ENCODE results near the gene ZNF594. TPM values are rescaled to one million over a fixed set of nuclear protein-coding genes. Genes with fewer than 3 reads are reported as not detected.
"Not testable (repeated sequence)": the region's sequence is repeated elsewhere in the genome, so short reads cannot be mapped to it uniquely, and the experiment has no call there.

The ZNF594 gene
- total RNA-seq, 1 donor from 2014 or later: 20.3 TPM

GRCh38 chr17:5234645-5235576 is 43.2 kb upstream of the ZNF594 start, which contains the start of gene SCIMP:
Gene SCIMP, minus strand, starts transcription at chr17:5234860. Its CDS starts 105 bp downstream, at chr17:5234755.
- no peak within 1 kb of the TSS for H3K4me3 Mint-ChIP-seq
- no peaks in the 10 kb centered on the region for H3K9me3 Mint-ChIP-seq
- no peaks in the 10 kb centered on the region for H3K27me3 Mint-ChIP-seq
- no peak within 1 kb of the TSS for H3K27ac Mint-ChIP-seq
- no peak for DNase-seq (ENCODE audit: extremely low spot score, unreplicated experiment)
- TF ChIP-seq CTCF (conservative IDR thresholded peaks at IDR 0.05): no peak
- no peaks in the 10 kb centered on the region for H3K4me1 Mint-ChIP-seq (ENCODE audit: unreplicated experiment)
- H3K36me3 Mint-ChIP-seq: peaks cover 8% of the 10 kb centered on the region

- not testable (repeated sequence) for H3K27ac Mint-ChIP-seq
These were observed 41.8 kb upstream of the ZNF594 start for GRCh38 chr17:5233492-5233891.

GRCh38 chr17:5226940-5227878 is 35.5 kb upstream of the ZNF594 start:
- Mint-ChIP-seq H3K36me3 (peaks cover 12% of the 10 kb centered on the region), H3K27me3 (no peaks in the 10 kb centered on the region), H3K27ac (no peak overlapping the region), H3K4me1 (ENCODE audit: unreplicated experiment) (no peaks in the 10 kb centered on the region), H3K9me3 (no peaks in the 10 kb centered on the region), H3K4me3 (no peak overlapping the region)
- TF ChIP-seq CTCF (conservative IDR thresholded peaks at IDR 0.05): no peak
- DNase-seq (ENCODE audit: extremely low spot score, unreplicated experiment): no peak

More at GRCh38 chr17:5233492-5233891, 41.8 kb upstream of the ZNF594 start:
- H3K4me1 Mint-ChIP-seq (ENCODE audit: unreplicated experiment); H3K9me3 Mint-ChIP-seq; H3K27me3 Mint-ChIP-seq; H3K4me3 Mint-ChIP-seq; DNase-seq (ENCODE audit: extremely low spot score, unreplicated experiment): not testable (repeated sequence)
- H3K36me3 Mint-ChIP-seq: peaks cover 14% of the 10 kb centered on the region

GRCh38 chr17:5225668-5226457 is 34.2 kb upstream of the ZNF594 start:
- H3K27ac Mint-ChIP-seq: no peak overlapping the region
- peaks cover 12% of the 10 kb centered on the region for H3K36me3 Mint-ChIP-seq
- H3K4me1 Mint-ChIP-seq (ENCODE audit: unreplicated experiment): no peaks in the 10 kb centered on the region
- H3K4me3 Mint-ChIP-seq: no peak overlapping the region
- DNase-seq (ENCODE audit: extremely low spot score, unreplicated experiment): no peak
- H3K27me3 Mint-ChIP-seq: no peaks in the 10 kb centered on the region
- TF ChIP-seq CTCF (conservative IDR thresholded peaks at IDR 0.05): no peak
- H3K9me3 Mint-ChIP-seq: no peaks in the 10 kb centered on the region

- not testable (repeated sequence) for H3K4me3 Mint-ChIP-seq; H3K27ac Mint-ChIP-seq; H3K27me3 Mint-ChIP-seq; DNase-seq (ENCODE audit: extremely low spot score, unreplicated experiment); H3K36me3 Mint-ChIP-seq; H3K4me1 Mint-ChIP-seq (ENCODE audit: unreplicated experiment); H3K9me3 Mint-ChIP-seq
These were observed 30.2 kb upstream of the ZNF594 start for GRCh38 chr17:5221912-5222311.

- TF ChIP-seq CTCF (conservative IDR thresholded peaks at IDR 0.05): no peak
- Mint-ChIP-seq H3K27me3 (no peaks in the 10 kb centered on the region), H3K27ac (no peak overlapping the region), H3K36me3 (peaks cover 7% of the 10 kb centered on the region), H3K4me3 (no peak overlapping the region), H3K9me3 (no peaks in the 10 kb centered on the region), H3K4me1 (ENCODE audit: unreplicated experiment) (no peaks in the 10 kb centered on the region)
- no peak for DNase-seq (ENCODE audit: extremely low spot score, unreplicated experiment)
These were observed 28.4 kb upstream of the ZNF594 start for GRCh38 chr17:5220074-5220473.

Data from type B pancreatic cell (in vitro differentiated cells).